ENCODE measurements around the gene GALNT17. TPM values are rescaled to one million over a fixed set of nuclear protein-coding genes. Genes with fewer than 3 reads are reported as not detected.

GALNT17 gene
- total RNA-seq, 1 experiment from 2014 or later, result not detected

DNA sequence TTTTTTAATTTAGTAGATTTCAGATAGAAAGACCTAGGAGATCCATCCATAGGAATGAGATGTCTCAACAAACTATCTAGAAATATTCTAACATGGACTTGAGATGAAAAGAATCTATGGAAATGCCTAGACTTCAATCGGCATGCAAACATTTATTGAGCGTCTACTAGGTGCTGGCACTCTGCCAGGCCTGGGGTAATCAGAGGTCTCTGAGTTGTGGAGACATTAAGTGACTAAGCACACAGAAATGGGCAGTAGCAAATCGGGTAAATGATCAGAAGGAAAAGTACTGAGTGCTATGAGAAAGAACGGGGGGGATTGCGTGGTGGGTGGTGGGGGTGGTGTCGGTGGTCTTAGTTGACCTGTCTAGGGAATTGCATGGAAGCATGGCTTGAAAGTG, 466.6 kb downstream of the GALNT17 start:
- TF ChIP-seq, protein P1, sequence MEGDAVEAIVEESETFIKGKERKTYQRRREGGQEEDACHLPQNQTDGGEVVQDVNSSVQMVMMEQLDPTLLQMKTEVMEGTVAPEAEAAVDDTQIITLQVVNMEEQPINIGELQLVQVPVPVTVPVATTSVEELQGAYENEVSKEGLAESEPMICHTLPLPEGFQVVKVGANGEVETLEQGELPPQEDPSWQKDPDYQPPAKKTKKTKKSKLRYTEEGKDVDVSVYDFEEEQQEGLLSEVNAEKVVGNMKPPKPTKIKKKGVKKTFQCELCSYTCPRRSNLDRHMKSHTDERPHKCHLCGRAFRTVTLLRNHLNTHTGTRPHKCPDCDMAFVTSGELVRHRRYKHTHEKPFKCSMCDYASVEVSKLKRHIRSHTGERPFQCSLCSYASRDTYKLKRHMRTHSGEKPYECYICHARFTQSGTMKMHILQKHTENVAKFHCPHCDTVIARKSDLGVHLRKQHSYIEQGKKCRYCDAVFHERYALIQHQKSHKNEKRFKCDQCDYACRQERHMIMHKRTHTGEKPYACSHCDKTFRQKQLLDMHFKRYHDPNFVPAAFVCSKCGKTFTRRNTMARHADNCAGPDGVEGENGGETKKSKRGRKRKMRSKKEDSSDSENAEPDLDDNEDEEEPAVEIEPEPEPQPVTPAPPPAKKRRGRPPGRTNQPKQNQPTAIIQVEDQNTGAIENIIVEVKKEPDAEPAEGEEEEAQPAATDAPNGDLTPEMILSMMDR (conservative IDR thresholded peaks at IDR 0.05; ENCODE audit: low read depth, low read length), result no peak
- TF ChIP-seq EZH2 (IDR thresholded peaks at IDR 0.05; ENCODE audit: borderline replicate concordance, low read depth, low read length, poor library complexity, severe bottlenecking), result no peak
- Histone ChIP-seq H3K4me3 (ENCODE audit: low read depth, low read length, poor library complexity, severe bottlenecking) (no peak overlapping the region), H3K9me3 (ENCODE audit: low read depth, low read length, poor library complexity, severe bottlenecking) (peaks cover 30% of the 10 kb centered on the region), H3K27ac (ENCODE audit: low read depth, low read length, poor library complexity, severe bottlenecking) (no peak overlapping the region), H3K4me1 (ENCODE audit: insufficient read depth, low read length, poor library complexity, severe bottlenecking) (no peaks in the 10 kb centered on the region), H3K27me3 (replicated peaks; ENCODE audit: insufficient read depth, low read depth, low read length, poor library complexity) (no peaks in the 10 kb centered on the region), H3K36me3 (ENCODE audit: insufficient read depth, low read length, poor library complexity, severe bottlenecking) (no peaks in the 10 kb centered on the region)
- DNase-seq (ENCODE audit: low spot score), result no peak
- ChIA-PET POLR2A (ENCODE audit: low non-redundant PET) (no interaction called here), CTCF (no interaction called here)
- intact Hi-C loops (cut with micrococcal nuclease; ENCODE audit: unreplicated experiment), result no loop called here
- BruUV-seq (replicated peaks), result no TSS peak

DNA sequence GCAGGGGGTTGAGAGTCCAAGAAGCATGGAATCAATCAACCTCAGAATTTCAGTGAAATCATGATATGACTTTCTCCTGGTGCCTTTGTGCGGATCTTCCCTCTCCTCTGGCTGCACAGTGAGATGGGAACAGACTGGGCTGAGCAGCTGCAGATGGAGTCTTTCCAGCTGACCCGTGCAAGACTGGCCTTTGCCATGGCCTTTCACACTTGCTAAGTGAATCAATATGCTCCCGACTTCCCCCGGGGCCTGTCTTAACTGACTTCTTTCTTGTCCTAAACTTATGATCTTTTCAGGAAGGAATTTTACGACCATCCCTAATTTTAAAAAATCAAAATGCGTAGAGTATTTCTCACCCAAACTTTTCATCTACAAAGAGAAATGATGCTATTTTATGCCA, 469.9 kb downstream of the GALNT17 start:
- CTCF ChIA-PET, result no interaction called here
- Histone ChIP-seq H3K27me3 (replicated peaks; ENCODE audit: insufficient read depth, low read depth, low read length, poor library complexity) (no peaks in the 10 kb centered on the region), H3K9me3 (ENCODE audit: low read depth, low read length, poor library complexity, severe bottlenecking) (peaks cover 39% of the 10 kb centered on the region), H3K4me1 (ENCODE audit: insufficient read depth, low read length, poor library complexity, severe bottlenecking) (no peaks in the 10 kb centered on the region), H3K4me3 (ENCODE audit: low read depth, low read length, poor library complexity, severe bottlenecking) (no peak overlapping the region), H3K36me3 (ENCODE audit: insufficient read depth, low read length, poor library complexity, severe bottlenecking) (no peaks in the 10 kb centered on the region), H3K27ac (ENCODE audit: low read depth, low read length, poor library complexity, severe bottlenecking) (no peak overlapping the region)
- no TSS peak for BruUV-seq (replicated peaks)
- no peak for DNase-seq (ENCODE audit: low spot score)
- intact Hi-C loops (cut with micrococcal nuclease; ENCODE audit: unreplicated experiment), result no loop called here
- TF ChIP-seq EZH2 (IDR thresholded peaks at IDR 0.05; ENCODE audit: borderline replicate concordance, low read depth, low read length, poor library complexity, severe bottlenecking), result no peak
- TF ChIP-seq, protein P1 (conservative IDR thresholded peaks at IDR 0.05; ENCODE audit: low read depth, low read length), result no peak
- POLR2A ChIA-PET (ENCODE audit: low non-redundant PET), result no interaction called here

DNA sequence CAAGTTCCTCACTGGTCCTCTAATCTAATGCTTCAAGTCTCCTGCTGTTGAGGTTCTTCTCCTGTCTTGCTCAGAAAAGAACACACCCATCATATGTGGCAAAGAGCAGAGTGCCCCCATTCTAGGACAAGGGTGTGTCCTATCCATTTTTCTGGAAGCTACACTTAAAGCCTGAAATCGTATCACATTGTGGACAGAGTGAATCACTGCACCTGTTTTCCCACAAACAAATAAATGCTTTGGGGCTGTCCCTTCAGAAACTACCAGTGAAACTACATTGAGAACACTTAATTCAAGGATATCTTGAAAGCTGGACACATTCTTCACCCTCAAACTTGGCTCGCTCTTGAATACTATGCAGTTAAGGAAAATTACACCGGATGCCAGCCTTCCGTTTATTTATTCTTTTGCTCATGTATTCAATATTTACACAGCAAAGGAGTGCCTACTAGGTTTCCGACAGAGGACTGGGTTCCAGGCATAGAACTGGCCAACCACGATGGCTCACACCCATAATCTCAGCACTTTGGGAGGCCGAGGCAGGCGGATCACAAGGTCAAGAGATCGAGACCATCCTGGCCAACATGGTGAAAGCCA, 473.0 kb downstream of the GALNT17 start:
- Histone ChIP-seq H3K4me3 (ENCODE audit: low read depth, low read length, poor library complexity, severe bottlenecking) (no peak overlapping the region), H3K27ac (ENCODE audit: low read depth, low read length, poor library complexity, severe bottlenecking) (no peak overlapping the region), H3K27me3 (replicated peaks; ENCODE audit: insufficient read depth, low read depth, low read length, poor library complexity) (no peaks in the 10 kb centered on the region), H3K36me3 (ENCODE audit: insufficient read depth, low read length, poor library complexity, severe bottlenecking) (no peaks in the 10 kb centered on the region), H3K4me1 (ENCODE audit: insufficient read depth, low read length, poor library complexity, severe bottlenecking) (no peaks in the 10 kb centered on the region), H3K9me3 (ENCODE audit: low read depth, low read length, poor library complexity, severe bottlenecking) (peaks cover 28% of the 10 kb centered on the region)
- no TSS peak for BruUV-seq (replicated peaks)
- TF ChIP-seq, protein P1 (conservative IDR thresholded peaks at IDR 0.05; ENCODE audit: low read depth, low read length), result no peak
- TF ChIP-seq EZH2 (IDR thresholded peaks at IDR 0.05; ENCODE audit: borderline replicate concordance, low read depth, low read length, poor library complexity, severe bottlenecking), result no peak
- CTCF ChIA-PET, result no interaction called here
- no peak for DNase-seq (ENCODE audit: low spot score)
- POLR2A ChIA-PET (ENCODE audit: low non-redundant PET), result no interaction called here
- intact Hi-C loops (cut with micrococcal nuclease; ENCODE audit: unreplicated experiment), result no loop called here

Measured in A673 (cell line).